ENCODE data around the gene CAMLG. TPM values are rescaled to one million over a fixed set of nuclear protein-coding genes. Genes with fewer than 3 reads are reported as not detected.

Gene CAMLG
- total and polyA plus RNA-seq, 2 of the 8 experiments (the other 6 are each of a cell fraction or from before 2014, with no cell fraction given): 12.3 to 42.8 TPM

GRCh38 chr5:134784946-134785620 lies 46.7 kb downstream of the CAMLG start:
- no peaks in the 10 kb centered on the region for H3K27me3 ChIP-seq (replicated peaks in 1 of 4; ENCODE audit: control insufficient read depth in 3 of 4, extremely low read depth in 1 of 4, insufficient read depth in 3 of 4, low read length in 3 of 4)
- H3K9me3 ChIP-seq (ENCODE audit: insufficient read depth in 2 of 2, low read depth in 1 of 2, low read length in 1 of 2): no peaks in the 10 kb centered on the region
- H3K56ac ChIP-seq (replicated peaks; ENCODE audit: insufficient read length, low read depth, low read length): no peak overlapping the region
- H3K4ac ChIP-seq (replicated peaks; ENCODE audit: insufficient read length, low read depth, low read length): no peak overlapping the region
- no peak overlapping the region for H2BK120ac ChIP-seq (replicated peaks; ENCODE audit: low read depth, low read length)
- H3K23me2 ChIP-seq (ENCODE audit: low read depth, low read length): no peaks in the 10 kb centered on the region
- H3K23ac ChIP-seq (ENCODE audit: insufficient read length): no peak overlapping the region
- peak overlapping the region in 1 of 4 experiments; percentile 28; a peak in 2 of 7 replicates for H3K9ac ChIP-seq (replicated peaks in 1 of 4; ENCODE audit: extremely low read depth in 1 of 4, low read depth in 3 of 4, low read length in 3 of 4)
- no peak overlapping the region for H2BK12ac ChIP-seq (ENCODE audit: low read depth, low read length)
- no peaks in the 10 kb centered on the region for H3K79me1 ChIP-seq (ENCODE audit: low read depth, low read length)
- H2BK5ac ChIP-seq (ENCODE audit: low read depth, low read length): no peak overlapping the region
- H2AFZ ChIP-seq (ENCODE audit: low read length): no peak overlapping the region
- FAIRE-seq (no peak), DNase-seq (ENCODE audit: low read depth in 1 of 2, low spot score in 2 of 2) (peak; percentile 3 to 5)
- 95% methylated on average over 3 of the region's 3 CpGs; no CpG with 5 or more reads in 1 of the 2 experiments for WGBS, 2 experiments (ENCODE audit: extremely low coverage in 1 of 2, insufficient coverage in 1 of 2, insufficient read length in 1 of 2, insufficient replicate concordance in 2 of 2, low coverage in 1 of 2, low lambda C conversion rate in 2 of 2, missing lambda C conversion rate in 1 of 2)
- H3K79me2 ChIP-seq (ENCODE audit: control insufficient read depth in 1 of 2, insufficient read depth in 2 of 2, low read length in 2 of 2): no peaks in the 10 kb centered on the region
- H4K20me1 ChIP-seq (replicated peaks in 1 of 2; ENCODE audit: control insufficient read depth in 1 of 2, insufficient read depth in 2 of 2, low read length in 2 of 2): peaks cover 0 to 1% of the 10 kb centered on the region in 2 experiments
- no peak overlapping the region for H2BK15ac ChIP-seq (ENCODE audit: low read length)
- H3K14ac ChIP-seq (ENCODE audit: insufficient read length): no peak overlapping the region
- ChIA-PET POLR2A (ENCODE audit: partially characterized antibody) (interaction anchor here (0.6 to 0.9 kb wide), 3 partner anchors 14 to 47 kb away, joined by 3 read pairs; partner anchors contain the start of gene CAMLG), CTCF (ENCODE audit: partially characterized antibody) (interaction anchor here (1.3 kb wide), 1 partner anchor 119 kb away, joined by 3 read pairs; no protein-coding TSS in a partner anchor)
- 0 out of 8 replicates have a peak overlapping the region, but pooled peaks of 1 of the 4 experiments have one; percentile 3 for H3K4me3 ChIP-seq (ENCODE audit: extremely low read depth in 1 of 4, insufficient read depth in 2 of 4, low read depth in 3 of 4, low read length in 4 of 4)
- H4K8ac ChIP-seq (ENCODE audit: extremely low read depth, insufficient read depth, low read length): no peak overlapping the region
- no peak overlapping the region for H4K91ac ChIP-seq (replicated peaks; ENCODE audit: insufficient read length, low read length)
- peaks cover 0 to 2% (median 0%) of the 10 kb centered on the region in 4 experiments; a peak in 2 of 7 replicates for H3K4me1 ChIP-seq (replicated peaks in 1 of 4; ENCODE audit: control insufficient read depth in 3 of 4, insufficient read depth in 4 of 4, low read length in 3 of 4)
- H3K18ac ChIP-seq (ENCODE audit: extremely low read depth, low read length): no peak overlapping the region
- H3K36me3 ChIP-seq (ENCODE audit: control insufficient read depth in 2 of 4, insufficient read depth in 4 of 4, low read length in 3 of 4): peaks cover 24 to 87% (median 61%) of the 10 kb centered on the region in 4 experiments
- H3K4me2 ChIP-seq (ENCODE audit: insufficient read depth in 1 of 2, low read depth in 2 of 2, low read length in 2 of 2): no peak overlapping the region
- no peak overlapping the region for H3K27ac ChIP-seq (ENCODE audit: low read depth, low read length)
- H4K5ac ChIP-seq (ENCODE audit: insufficient read length, low read depth, low read length): no peak overlapping the region
- H2AK5ac ChIP-seq (ENCODE audit: low read depth, low read length): no peak overlapping the region
- no peak overlapping the region for H2BK20ac ChIP-seq (ENCODE audit: low read length)
- TF ChIP-seq MAX (IDR thresholded peaks at IDR 0.05) (no peak), PHF8 (conservative IDR thresholded peaks at IDR 0.05; ENCODE audit: low read depth, low read length) (no peak), KDM1A (IDR thresholded peaks at IDR 0.05; ENCODE audit: borderline replicate concordance, low read length) (no peak), CBX5 (IDR thresholded peaks at IDR 0.05; ENCODE audit: low read depth, low read length) (no peak), SRF (IDR thresholded peaks at IDR 0.05; ENCODE audit: low read depth, low read length) (no peak), ATF2 (IDR thresholded peaks at IDR 0.05; ENCODE audit: low read length) (no peak), POLR2A (IDR thresholded peaks at IDR 0.05; ENCODE audit: control extremely low read depth in 1 of 2, low read depth in 2 of 2, low read length in 2 of 2) (no peak), BRCA1 (IDR thresholded peaks at IDR 0.05; ENCODE audit: low read depth, low read length) (no peak), HDAC6 (IDR thresholded peaks at IDR 0.05; ENCODE audit: low read depth, low read length) (no peak), CTBP2 (IDR thresholded peaks at IDR 0.05; ENCODE audit: borderline replicate concordance, insufficient read depth, insufficient read length, low read length) (no peak), CREB1 (IDR thresholded peaks at IDR 0.05) (no peak)

Data from H1 (cell line).